GM21737 (cell line): ENCODE measurements around the gene NRDC.

Experiments used
- ATAC-seq: cut with Tn5 transposase; IDR thresholded peaks from one replicate; pipeline ENCODE4 v1.9.1; 2021; ENCODE audit warnings: mild to moderate bottlenecking, moderate library complexity; ENCODE audit not compliant: unreplicated experiment

The NRDC gene

GRCh38 chr1:51784997-51785421, 93.5 kb downstream of the NRDC start:
- no peak for ATAC-seq

GRCh38 chr1:51780927-51781326, 97.6 kb downstream of the NRDC start:
- ATAC-seq: no peak

DNA sequence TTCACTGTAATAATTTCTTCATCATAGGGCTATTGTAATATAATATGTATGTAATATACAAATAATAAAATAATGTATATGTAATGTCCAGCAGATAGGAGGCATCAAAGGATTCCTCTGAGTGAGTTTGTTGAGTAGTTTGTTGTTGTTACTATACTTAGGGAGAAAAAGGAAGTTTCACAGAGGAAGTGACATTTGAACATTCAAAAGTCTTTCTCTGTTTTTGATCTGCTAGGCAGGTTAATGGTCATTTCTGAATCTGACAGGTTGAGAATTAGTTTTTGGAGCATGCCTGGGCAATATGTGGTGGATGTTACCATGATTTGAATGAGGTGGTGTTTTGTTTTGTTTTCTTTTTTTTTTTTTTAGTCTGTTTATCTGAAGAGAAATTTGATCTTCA, 102.1 kb downstream of the NRDC start:
- no peak for ATAC-seq

- ATAC-seq: no peak
Measured at GRCh38 chr1:51768971-51769588, 109.4 kb downstream of the NRDC start.

DNA sequence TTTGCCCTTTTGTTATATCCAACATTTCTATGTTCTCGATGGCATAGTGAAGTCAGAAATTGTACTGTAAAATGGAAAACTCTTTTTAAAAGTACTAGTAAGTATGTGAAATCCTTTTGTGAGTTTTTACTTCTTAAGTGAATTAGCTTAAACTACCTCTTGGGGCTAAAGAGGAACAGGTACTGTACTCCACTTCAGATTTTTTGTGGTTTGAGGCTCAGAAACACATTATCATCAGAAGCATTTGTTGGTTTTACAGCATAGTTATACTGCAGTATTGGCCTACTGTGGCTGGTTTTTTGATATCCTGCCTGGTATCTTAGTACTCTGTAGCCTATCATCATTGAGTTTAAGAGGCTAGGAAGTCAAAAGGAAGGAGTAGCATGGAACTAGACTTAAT, 117.2 kb downstream of the NRDC start:
- ATAC-seq: no peak

- no peak for ATAC-seq
Measured at GRCh38 chr1:51760872-51761271, 117.7 kb downstream of the NRDC start.

- no peak for ATAC-seq
Measured at GRCh38 chr1:51758310-51758709, 120.2 kb downstream of the NRDC start.

DNA sequence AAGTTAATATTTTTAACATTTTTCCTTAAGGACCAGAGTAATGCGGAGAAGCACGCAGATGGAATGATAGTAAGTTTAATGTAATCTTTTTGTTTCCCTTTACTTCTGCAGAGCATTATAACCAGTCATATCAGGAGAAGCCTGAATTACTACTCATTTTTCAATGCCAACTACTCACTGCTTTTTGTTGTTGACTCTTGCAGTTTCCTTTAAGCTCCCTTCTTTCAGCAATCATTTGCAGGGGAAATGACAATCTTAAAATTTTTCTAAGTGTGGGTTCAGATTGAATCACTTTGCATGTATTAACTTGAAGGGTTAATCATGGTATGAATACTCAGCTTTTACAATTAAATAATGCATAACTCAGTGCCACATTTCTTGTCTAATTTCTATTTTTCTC, 122.2 kb downstream of the NRDC start:
- no peak for ATAC-seq

DNA sequence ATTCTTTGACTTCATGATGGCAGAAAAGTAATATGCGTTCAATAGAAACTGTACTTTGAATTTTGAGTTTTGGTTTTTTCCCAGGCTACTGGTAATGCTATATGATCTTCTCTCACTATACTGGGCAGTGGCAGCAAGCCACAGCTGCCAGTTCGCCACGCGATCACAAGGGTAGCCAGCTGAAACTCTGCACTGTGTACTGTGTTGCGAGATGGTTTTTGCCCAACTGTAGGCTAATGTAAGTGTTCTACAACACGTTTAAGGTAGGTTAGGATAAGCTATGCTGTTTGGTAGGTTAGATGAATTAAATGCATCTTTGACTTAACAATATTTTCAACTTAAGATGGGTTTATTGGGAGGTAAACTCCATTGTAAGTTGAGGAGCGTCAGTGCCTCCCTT, 123.1 kb downstream of the NRDC start:
- no peak for ATAC-seq

GRCh38 chr1:51754666-51755065, 123.9 kb downstream of the NRDC start:
- no peak for ATAC-seq

- ATAC-seq: no peak
Measured at GRCh38 chr1:51753969-51754368, 124.6 kb downstream of the NRDC start.

DNA sequence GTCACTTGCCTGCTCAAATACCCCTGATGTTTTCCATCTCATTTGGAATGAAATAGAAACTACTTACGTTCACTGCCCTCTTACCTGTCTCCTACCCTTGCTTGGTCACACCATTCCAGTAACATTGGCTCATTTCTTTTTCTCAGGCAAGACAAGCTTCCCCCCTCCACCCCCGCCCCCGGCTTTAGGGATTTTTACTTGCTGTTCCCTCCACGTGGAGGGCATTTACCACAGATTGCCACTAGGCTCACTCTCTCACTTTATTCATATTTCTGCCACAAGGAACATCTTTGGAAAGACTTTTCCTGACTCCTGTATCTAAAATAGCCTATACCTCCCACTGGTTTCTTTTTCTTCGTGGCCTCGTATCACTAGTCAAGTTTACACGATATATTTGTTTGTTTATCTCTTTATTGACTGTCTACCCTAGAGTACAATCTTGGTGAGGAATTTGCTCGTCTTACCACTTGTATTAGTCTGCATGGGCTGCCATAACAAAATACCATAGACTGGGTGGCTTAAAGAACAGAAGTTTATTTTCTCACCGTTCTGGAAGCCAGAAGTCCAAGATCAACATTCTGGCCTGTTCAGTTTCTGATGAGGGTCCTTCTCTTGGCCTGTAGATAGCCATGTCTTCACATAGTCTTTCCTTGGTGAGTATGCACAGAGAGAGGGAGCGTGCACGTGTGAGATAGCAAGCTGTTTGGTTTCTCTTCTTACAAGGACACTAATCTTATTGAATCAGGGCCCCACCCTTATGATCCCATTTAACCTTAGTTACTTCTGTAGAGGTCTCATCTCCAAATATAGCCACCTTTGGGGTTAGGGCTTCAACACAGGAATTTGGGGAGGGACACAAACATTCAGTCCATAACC, 126.2 kb downstream of the NRDC start:
- ATAC-seq: no peak

DNA sequence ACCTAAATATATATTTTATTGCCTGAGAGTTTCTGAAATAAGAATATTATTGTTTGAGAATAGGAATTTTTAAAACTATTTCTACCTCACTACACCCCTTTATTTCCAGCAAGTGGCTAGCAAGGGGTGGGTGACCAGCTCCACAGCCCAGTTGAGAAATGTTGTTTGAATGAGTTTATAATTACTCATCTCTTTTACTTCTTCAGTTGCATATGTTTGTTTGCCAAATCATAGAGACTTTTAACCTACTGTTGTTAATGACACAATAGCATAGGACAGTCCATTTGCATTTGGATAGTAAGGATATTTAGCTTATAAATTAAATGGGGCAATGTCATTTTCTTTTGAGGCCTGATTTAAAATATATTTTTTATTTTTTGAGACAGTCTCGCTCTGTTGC, 127.8 kb downstream of the NRDC start:
- ATAC-seq: no peak

DNA sequence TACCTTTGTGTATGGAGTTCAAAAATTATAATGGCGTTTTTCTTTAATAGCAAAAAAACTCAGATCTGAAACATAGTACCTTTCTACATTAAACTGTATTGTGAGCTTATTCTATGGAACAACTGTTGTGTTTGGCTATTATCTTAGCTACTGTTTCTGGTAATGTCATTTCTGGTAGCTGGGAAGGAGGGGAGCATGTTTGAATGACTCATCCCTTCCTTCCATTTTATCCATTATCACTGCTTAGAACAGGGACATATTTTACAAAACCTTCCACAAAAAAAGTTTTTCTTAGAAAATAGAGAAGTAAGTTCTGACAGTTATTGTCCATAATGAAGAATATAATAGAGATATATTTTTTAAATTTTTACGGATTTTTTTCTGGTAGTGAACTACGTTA, 128.3 kb downstream of the NRDC start:
- no peak for ATAC-seq

DNA sequence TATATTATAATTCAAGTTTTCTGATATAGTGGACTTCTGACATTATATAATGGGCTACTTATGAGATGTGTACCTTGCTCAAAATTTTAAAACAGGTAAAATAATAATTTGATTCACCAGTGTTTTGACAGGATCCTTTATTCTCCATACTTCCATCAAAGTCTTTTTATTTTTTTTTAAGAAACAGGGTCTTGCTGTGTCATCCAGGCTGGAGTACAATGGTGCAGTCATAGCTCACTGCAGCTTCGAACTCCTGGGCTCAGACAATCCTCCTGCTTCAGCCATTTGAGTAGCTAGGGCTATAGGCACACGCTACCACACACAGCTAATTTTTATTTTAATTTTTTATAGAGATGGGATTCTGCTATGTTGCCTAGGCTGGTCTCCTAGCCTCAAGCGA, 129.4 kb downstream of the NRDC start:
- ATAC-seq: no peak

DNA sequence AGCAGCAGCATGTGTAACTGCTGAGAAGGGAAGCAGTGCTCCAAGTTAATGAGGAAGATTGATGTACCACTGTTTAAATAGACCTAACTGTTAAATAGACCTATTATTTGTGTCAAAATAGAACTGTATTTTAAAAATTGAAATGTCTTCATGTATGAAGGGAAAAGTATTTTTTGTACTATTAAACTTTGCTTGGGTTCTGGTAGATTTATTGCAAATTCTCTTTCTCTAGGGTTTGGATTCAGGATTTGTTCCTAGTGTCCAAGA, 133.3 kb downstream of the NRDC start:
- no peak for ATAC-seq

- no peak for ATAC-seq
Measured at GRCh38 chr1:51744506-51745303, 133.8 kb downstream of the NRDC start.

DNA sequence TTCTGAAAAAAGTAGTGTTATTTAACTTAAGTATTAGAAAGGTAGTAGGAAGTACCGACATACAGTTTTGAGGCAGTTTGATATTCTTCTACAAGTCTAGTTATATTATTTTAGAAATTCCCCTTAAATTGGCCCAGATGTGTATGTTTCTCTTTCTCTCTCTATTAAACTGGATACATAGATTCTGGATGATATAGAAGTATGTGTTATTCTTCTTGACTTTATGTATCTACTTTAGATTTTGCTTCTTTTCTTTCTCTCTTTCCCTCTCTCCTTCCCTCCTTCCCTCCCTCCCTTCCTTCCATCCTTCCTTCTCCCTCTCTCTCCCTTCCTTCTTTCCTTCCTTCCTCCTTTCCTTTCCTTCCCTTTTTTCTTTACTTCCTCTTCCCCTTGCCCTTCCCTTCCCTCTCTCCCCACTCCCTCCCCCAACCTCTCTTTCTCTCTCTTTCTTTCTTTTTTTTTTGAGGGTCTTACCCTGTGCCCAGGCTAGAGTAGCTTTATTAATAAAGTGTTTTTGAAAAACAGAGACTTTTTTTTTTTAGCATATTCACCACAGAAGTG, 137.3 kb downstream of the NRDC start:
- ATAC-seq: no peak

GRCh38 chr1:51740652-51741051, 137.9 kb downstream of the NRDC start:
- no peak for ATAC-seq
